K562 (cell line): Measurements from ENCODE around the gene QPCT. TPM values are rescaled to one million over a fixed set of nuclear protein-coding genes. Genes with fewer than 3 reads are reported as not detected.

Source experiments
- ATAC-seq: fragments of 200-7000 bp; cut with Tn5 transposase; 3 replicates; pipeline ENCODE4 v1.9.1; 2020; ENCODE audit warnings: moderate library complexity
- BruUV-seq: library from RNA; stranded (reverse); fragments of 400-500 nt; replicated peaks from 2 replicates; lab custom pipeline; 2021; lab: Mats Ljungman, UMichigan
- CTCF ChIA-PET: fragments of 300-600 bp; formaldehyde crosslinking; extraction: SDS; loops from one replicate; lab custom pipeline; 2021; ENCODE audit warnings: low intra/inter-chr PET ratio; lab: Yijun Ruan, JAX
- POLR2A ChIA-PET: fragments of 300-600, 350-650 bp; sonication (Branson Sonifier 250); formaldehyde crosslinking; extraction: SDS; loops from one replicate; lab custom pipeline; 2021; ENCODE audit warnings: antibody characterized with exemption, inconsistent platforms; lab: Yijun Ruan, JAX
- DNase-seq, 4 experiments: peaks; one replicate each; pipeline versions ENCODE4 v3.0.0 to v3.0.0-alpha.2; 2011 to 2018; ENCODE audit warnings: low spot score in 3 of 4, mixed read lengths in 3 of 4; ENCODE audit errors: extremely low read depth in 1 of 4
- FAIRE-seq: peaks from 2 replicates; lab custom pipeline; 2011; peaks lifted over from hg19 to GRCh38; lab: Jason Lieb, UNC
- H2AFZ ChIP-seq: 2 replicates; pipeline ENCODE4 v1.6.0; 2011; ENCODE audit warnings: low read depth, low read length, control low read depth, inconsistent platforms
- H3K27ac ChIP-seq: fragments of 200-600 bp; 3 replicates; pipeline ENCODE4 v1.8.0; 2011; ENCODE audit warnings: low read depth, mild to moderate bottlenecking, control low read depth, inconsistent platforms, low read length, moderate library complexity, mixed read lengths; ENCODE audit errors: extremely low read depth
- H3K27me3 ChIP-seq, 2 experiments: fragments of 300-600 bp in 1 of 2; 2 replicates in 1 of 2; 3 replicates in 1 of 2; pipeline versions ENCODE4 v1.6.0 to v1.8.0; 2011; ENCODE audit warnings: inconsistent platforms in 2 of 2, low read length in 2 of 2, mild to moderate bottlenecking in 1 of 2, mixed read lengths in 1 of 2, moderate library complexity in 1 of 2; ENCODE audit not compliant: control insufficient read depth in 2 of 2, insufficient read depth in 2 of 2
- H3K36me3 ChIP-seq: fragments of 300-600 bp; 3 replicates; pipeline ENCODE4 v1.8.0; 2011; ENCODE audit warnings: mild to moderate bottlenecking, low read length, inconsistent platforms; ENCODE audit not compliant: control insufficient read depth, insufficient read depth
- H3K4me1 ChIP-seq, 2 experiments: fragments of 200-600 bp in 1 of 2; replicated peaks in 1 of 2; 2 replicates in 1 of 2; 3 replicates in 1 of 2; pipeline versions ENCODE4 v1.5.1 to v1.8.0; 2011; ENCODE audit warnings: inconsistent platforms in 2 of 2, low read length in 2 of 2, mild to moderate bottlenecking in 1 of 2, mixed read lengths in 1 of 2, moderate library complexity in 1 of 2; ENCODE audit not compliant: control insufficient read depth in 2 of 2, insufficient read depth in 2 of 2
- H3K4me2 ChIP-seq: 2 replicates; pipeline ENCODE4 v1.6.1; 2011; ENCODE audit warnings: low read length, control low read depth, inconsistent platforms, mixed read lengths; ENCODE audit not compliant: insufficient read depth
- H3K4me3 ChIP-seq: fragments of 200-600 bp; sonication (generic), shearing (Covaris generic); 2 replicates; pipeline ENCODE4 v1.5.1; 2016; ENCODE audit warnings: control low read depth, inconsistent platforms
- H3K79me2 ChIP-seq: fragments of 200-600 bp; 3 replicates; pipeline ENCODE4 v1.8.0; 2011; ENCODE audit warnings: low read length, inconsistent platforms; ENCODE audit not compliant: control insufficient read depth, insufficient read depth
- H3K9ac ChIP-seq, 2 experiments: 2 replicates each; pipeline versions ENCODE4 v1.6.0 to v1.6.1; 2011; ENCODE audit warnings: low read depth in 2 of 2, low read length in 2 of 2, control low read depth in 1 of 2, inconsistent platforms in 1 of 2, mild to moderate bottlenecking in 1 of 2, mixed read lengths in 1 of 2; ENCODE audit not compliant: insufficient read depth in 1 of 2
- H3K9me1 ChIP-seq: one replicate; pipeline ENCODE4 v1.6.0; 2011; ENCODE audit warnings: inconsistent platforms, mild to moderate bottlenecking, low read length, moderate library complexity; ENCODE audit not compliant: control insufficient read depth, insufficient read depth
- H3K9me3 ChIP-seq: replicated peaks from 2 replicates; pipeline ENCODE4 v1.5.1; 2011; ENCODE audit warnings: low read depth, low read length, inconsistent platforms; ENCODE audit not compliant: control insufficient read depth, insufficient read depth
- H4K20me1 ChIP-seq: replicated peaks from 2 replicates; pipeline ENCODE4 v1.6.1; 2011; ENCODE audit warnings: low read length, inconsistent platforms, mixed read lengths; ENCODE audit not compliant: control insufficient read depth, insufficient read depth
- BRCA1 ChIP-seq, 2 experiments: fragments of 450-650 bp in 1 of 2; sonication (generic) in 1 of 2; formaldehyde crosslinking in 1 of 2; IDR thresholded peaks; 2 replicates each; pipeline versions ENCODE4 v1.5.0 to v1.6.1; 2017 to 2020; ENCODE audit warnings: mild to moderate bottlenecking in 1 of 2, missing genetic modification reagents in 1 of 2
- FOXJ2 ChIP-seq: fragments of 200-800 bp; sonication (Bioruptor generic); IDR thresholded peaks from 2 replicates; pipeline ENCODE4 v1.6.1; 2016; ENCODE audit warnings: missing genetic modification characterization, missing compliant biosample characterization
- KLF1 ChIP-seq: fragments of 450-650 bp; IDR thresholded peaks from 2 replicates; pipeline ENCODE4 v1.6.1; 2016; ENCODE audit warnings: missing genetic modification characterization, missing compliant biosample characterization
- POLR2B ChIP-seq: fragments of 450-650 bp; IDR thresholded peaks from 2 replicates; pipeline ENCODE4 v1.6.1; 2018; ENCODE audit warnings: low read depth; ENCODE audit not compliant: partially characterized antibody
- PRPF4 ChIP-seq: fragments of 200-400 bp; formaldehyde crosslinking; IDR thresholded peaks from one replicate; pipeline ENCODE4 v1.6.1; 2017; ENCODE audit warnings: low read length, low read depth, mild to moderate bottlenecking; ENCODE audit not compliant: insufficient read depth, poor library complexity, severe bottlenecking
- ZNF41 ChIP-seq: fragments of 250-450 bp; sonication (Bioruptor Pico); conservative IDR thresholded peaks from 2 replicates; pipeline ENCODE4 v1.4.0; 2020; ENCODE audit warnings: mild to moderate bottlenecking
- WGBS: fragments of 100-300 bp; shearing (Covaris generic); methylation state at CpG from one replicate; pipeline ENCODE4 v1.1.6; 2016; ENCODE audit warnings: low coverage, mixed read lengths; ENCODE audit not compliant: insufficient coverage; ENCODE audit errors: missing lambda C conversion rate; 5-methylcytosine and 5-hydroxymethylcytosine counted together
- in situ Hi-C: fragments of 300-500 bp; cut with MboI; formaldehyde crosslinking; loops from 4 replicates; pipeline ENCODE4 v1.15.0; 2018; ENCODE audit warnings: inconsistent platforms, mixed read lengths
- intact Hi-C: fragments of 100-400 bp; cut with micrococcal nuclease; formaldehyde crosslinking; loops from 2 replicates; pipeline ENCODE4 v1.14.2; 2022
- polyA plus RNA-seq, 8 experiments: library from polyadenylated mRNA; depleted of rRNA in 4 of 8; stranded (reverse) in 5 of 8; unstranded in 3 of 8; fragments of >200 nt; fragmentation: Nextera tagmentation in 2 of 8; fragmentation: Illumina TruSeq in 1 of 8; extraction: Ambion mirVana in 2 of 8; extraction: Trizol in 1 of 8; gene quantifications; 2 replicates each; pipeline versions ENCODE4 v1.2.1 to v1.2.3, GENCODE V29; 2011 to 2014; ENCODE audit warnings: inconsistent platforms in 1 of 8, missing spikeins in 1 of 8
- total RNA-seq, 7 experiments: library from RNA; depleted of rRNA in 6 of 7; stranded (reverse); fragments of >200 nt in 6 of 7; fragmentation: Illumina TruSeq in 2 of 7; extraction: Trizol in 2 of 7; gene quantifications; 2 replicates each; pipeline versions ENCODE4 v1.2.1 to v1.2.3, GENCODE V29; 2011 to 2021; ENCODE audit warnings: low replicate concordance in 1 of 7
- TF ChIP-seq, protein P1 (sequence below), 3 experiments: fragments of 200-800 bp in 1 of 3; sonication (Bioruptor generic) in 1 of 3; sonication (generic) in 1 of 3; formaldehyde crosslinking in 1 of 3; IDR thresholded peaks; 2 replicates each; pipeline versions ENCODE4 v1.6.1 to v1.8.0; 2016 to 2022; ENCODE audit warnings: mild to moderate bottlenecking in 2 of 3, missing compliant biosample characterization in 2 of 3, missing genetic modification characterization in 2 of 3, missing genetic modification reagents in 1 of 3
- TF ChIP-seq, protein P2 (sequence below): fragments of 450-650 bp; IDR thresholded peaks from 2 replicates; pipeline ENCODE4 v1.6.1; 2017; ENCODE audit warnings: antibody characterized with exemption
- TF ChIP-seq, protein P3 (sequence below): fragments of 250-450 bp; sonication (Bioruptor Pico); IDR thresholded peaks from 2 replicates; pipeline ENCODE4 v1.4.0; 2020; ENCODE audit warnings: mild to moderate bottlenecking, moderate library complexity
- TF ChIP-seq, protein P4 (sequence below): fragments of 200-400 bp; formaldehyde crosslinking; IDR thresholded peaks from 2 replicates; pipeline ENCODE4 v1.6.1; 2017; ENCODE audit warnings: mild to moderate bottlenecking, low read depth, low read length, moderate library complexity

QPCT gene
- total and polyA plus RNA-seq, 9 of the 15 experiments (the other 6 are each of a cell fraction or from before 2014, with no cell fraction given): 0.07 TPM; not detected in 8

DNA sequence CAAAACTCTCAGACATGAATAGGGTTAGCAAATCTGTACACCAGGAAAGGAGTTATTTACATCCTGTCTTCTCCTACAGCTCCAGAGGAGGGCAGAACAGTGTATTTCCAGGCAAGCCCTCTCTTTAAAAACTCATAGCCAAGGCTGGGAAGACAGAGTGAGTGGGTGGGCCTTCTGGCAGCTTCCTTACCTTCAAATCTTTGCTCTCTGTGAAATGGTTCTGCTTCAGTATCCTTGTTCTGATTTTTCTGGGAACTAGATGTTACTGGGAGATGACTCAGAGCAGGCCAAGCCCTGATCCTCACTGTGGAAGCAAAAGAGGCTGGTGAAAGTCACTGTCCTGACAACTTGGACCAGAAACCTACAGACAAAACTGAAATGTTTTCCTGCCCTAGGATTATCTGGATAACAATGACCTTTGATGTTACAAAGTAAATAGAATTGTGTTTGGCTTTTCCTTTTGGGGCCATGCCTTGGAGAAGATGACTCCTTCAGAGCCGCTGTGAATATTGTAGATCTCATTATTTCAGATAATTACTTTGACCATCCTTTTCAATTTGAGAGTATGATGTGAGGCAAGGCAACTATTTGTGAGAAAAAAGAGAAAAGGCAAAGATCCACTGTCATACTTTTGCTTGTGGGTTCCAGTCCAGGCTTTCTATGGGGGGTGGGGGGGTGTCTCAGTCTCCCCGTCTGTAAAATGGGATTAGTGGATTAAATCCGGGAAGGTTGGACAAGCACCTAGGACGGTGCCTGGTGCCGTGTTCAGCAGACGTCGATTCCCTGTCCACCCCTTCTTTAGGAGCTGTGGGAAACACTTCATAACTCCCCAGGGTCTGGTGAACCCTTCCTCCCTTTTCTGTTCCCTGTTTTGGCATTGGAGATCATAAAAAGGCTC, 644 bp upstream of the QPCT start (continued):
- TF ChIP-seq, protein P1, sequence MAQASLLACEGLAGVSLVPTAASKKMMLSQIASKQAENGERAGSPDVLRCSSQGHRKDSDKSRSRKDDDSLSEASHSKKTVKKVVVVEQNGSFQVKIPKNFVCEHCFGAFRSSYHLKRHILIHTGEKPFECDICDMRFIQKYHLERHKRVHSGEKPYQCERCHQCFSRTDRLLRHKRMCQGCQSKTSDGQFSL (CRISPR knock-in tag; IDR thresholded peaks at IDR 0.05): no peak
- TF ChIP-seq, protein P1 (tag; IDR thresholded peaks at IDR 0.05): peak in 1 of 2 experiments; percentile 55; a peak in 1 of 4 replicates
- no peak for TF ChIP-seq ZNF41 (CRISPR knock-in tag)

DNA sequence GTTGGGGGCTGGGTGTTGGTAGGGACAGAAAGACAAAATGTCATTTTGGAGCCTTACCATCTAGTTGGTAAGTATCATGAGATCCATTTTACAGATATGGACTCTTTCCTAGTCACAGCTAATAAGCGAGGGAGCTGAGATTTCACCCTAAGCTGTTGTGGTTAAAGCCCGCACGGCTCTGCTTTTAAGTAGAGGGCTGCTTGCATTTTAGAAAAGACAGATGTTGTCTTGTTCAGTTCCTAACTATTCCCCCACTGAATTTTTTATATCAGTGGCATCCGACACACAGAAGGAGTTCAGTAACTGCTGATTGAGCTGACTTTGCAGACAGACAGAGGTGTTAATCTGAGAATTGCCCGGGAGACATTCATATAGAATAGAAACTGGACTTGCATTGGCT, 3.7 kb downstream of the QPCT start:
- TF ChIP-seq, protein P2, sequence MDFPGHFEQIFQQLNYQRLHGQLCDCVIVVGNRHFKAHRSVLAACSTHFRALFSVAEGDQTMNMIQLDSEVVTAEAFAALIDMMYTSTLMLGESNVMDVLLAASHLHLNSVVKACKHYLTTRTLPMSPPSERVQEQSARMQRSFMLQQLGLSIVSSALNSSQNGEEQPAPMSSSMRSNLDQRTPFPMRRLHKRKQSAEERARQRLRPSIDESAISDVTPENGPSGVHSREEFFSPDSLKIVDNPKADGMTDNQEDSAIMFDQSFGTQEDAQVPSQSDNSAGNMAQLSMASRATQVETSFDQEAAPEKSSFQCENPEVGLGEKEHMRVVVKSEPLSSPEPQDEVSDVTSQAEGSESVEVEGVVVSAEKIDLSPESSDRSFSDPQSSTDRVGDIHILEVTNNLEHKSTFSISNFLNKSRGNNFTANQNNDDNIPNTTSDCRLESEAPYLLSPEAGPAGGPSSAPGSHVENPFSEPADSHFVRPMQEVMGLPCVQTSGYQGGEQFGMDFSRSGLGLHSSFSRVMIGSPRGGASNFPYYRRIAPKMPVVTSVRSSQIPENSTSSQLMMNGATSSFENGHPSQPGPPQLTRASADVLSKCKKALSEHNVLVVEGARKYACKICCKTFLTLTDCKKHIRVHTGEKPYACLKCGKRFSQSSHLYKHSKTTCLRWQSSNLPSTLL: no peak
- TF ChIP-seq KLF1 (tag) (no peak), FOXJ2 (no peak), POLR2B (no peak), BRCA1 (IDR thresholded peaks at IDR 0.05) (no peak), BRCA1 (CRISPR knock-in tag; IDR thresholded peaks at IDR 0.05) (no peak), PRPF4 (no peak)
- TF ChIP-seq, protein P3, sequence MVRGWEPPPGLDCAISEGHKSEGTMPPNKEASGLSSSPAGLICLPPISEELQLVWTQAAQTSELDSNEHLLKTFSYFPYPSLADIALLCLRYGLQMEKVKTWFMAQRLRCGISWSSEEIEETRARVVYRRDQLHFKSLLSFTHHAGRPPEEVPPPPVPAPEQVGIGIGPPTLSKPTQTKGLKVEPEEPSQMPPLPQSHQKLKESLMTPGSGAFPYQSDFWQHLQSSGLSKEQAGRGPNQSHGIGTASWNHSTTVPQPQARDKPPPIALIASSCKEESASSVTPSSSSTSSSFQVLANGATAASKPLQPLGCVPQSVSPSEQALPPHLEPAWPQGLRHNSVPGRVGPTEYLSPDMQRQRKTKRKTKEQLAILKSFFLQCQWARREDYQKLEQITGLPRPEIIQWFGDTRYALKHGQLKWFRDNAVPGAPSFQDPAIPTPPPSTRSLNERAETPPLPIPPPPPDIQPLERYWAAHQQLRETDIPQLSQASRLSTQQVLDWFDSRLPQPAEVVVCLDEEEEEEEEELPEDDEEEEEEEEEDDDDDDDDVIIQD (CRISPR knock-in tag): no peak
- TF ChIP-seq, protein P4, sequence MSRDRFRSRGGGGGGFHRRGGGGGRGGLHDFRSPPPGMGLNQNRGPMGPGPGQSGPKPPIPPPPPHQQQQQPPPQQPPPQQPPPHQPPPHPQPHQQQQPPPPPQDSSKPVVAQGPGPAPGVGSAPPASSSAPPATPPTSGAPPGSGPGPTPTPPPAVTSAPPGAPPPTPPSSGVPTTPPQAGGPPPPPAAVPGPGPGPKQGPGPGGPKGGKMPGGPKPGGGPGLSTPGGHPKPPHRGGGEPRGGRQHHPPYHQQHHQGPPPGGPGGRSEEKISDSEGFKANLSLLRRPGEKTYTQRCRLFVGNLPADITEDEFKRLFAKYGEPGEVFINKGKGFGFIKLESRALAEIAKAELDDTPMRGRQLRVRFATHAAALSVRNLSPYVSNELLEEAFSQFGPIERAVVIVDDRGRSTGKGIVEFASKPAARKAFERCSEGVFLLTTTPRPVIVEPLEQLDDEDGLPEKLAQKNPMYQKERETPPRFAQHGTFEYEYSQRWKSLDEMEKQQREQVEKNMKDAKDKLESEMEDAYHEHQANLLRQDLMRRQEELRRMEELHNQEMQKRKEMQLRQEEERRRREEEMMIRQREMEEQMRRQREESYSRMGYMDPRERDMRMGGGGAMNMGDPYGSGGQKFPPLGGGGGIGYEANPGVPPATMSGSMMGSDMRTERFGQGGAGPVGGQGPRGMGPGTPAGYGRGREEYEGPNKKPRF: no peak
- Histone ChIP-seq H2AFZ (no peak overlapping the region), H3K79me2 (no peaks in the 10 kb centered on the region), H3K9ac (no peak overlapping the region), H3K36me3 (no peaks in the 10 kb centered on the region), H3K4me1 (peaks cover 0 to 10% of the 10 kb centered on the region in 2 experiments; a peak in 2 of 5 replicates), H3K27me3 (peaks cover 13 to 27% of the 10 kb centered on the region in 2 experiments), H3K9me1 (no peaks in the 10 kb centered on the region), H4K20me1 (no peaks in the 10 kb centered on the region), H3K9me3 (no peaks in the 10 kb centered on the region), H3K4me2 (no peak overlapping the region), H3K4me3 (no peak overlapping the region), H3K27ac (no peak overlapping the region)
- POLR2A ChIA-PET: interaction anchor here (1.8 kb wide), 1 partner anchor 11 kb away, joined by 4 read pairs; no protein-coding TSS in a partner anchor
- CTCF ChIA-PET: no interaction called here
- BruUV-seq: no TSS peak
- ATAC-seq (no peak), DNase-seq (no peak), FAIRE-seq (no peak)
- in situ Hi-C loops: no loop called here
- intact Hi-C loops: no loop called here
- WGBS: 2% methylated on average over 5 of the region's 5 CpGs
